B cell (primary cell): ENCODE measurements around the gene KCNJ18. TPM values are rescaled to one million over a fixed set of nuclear protein-coding genes. Genes with fewer than 3 reads are reported as not detected.
"Not testable (repeated sequence)": the region's sequence is repeated elsewhere in the genome, so short reads cannot be mapped to it uniquely, and the experiment has no call there.

Experiments
- ATAC-seq: fragments of 200-7000 bp; cut with Tn5 transposase; one replicate; pipeline ENCODE4 v1.10.0; 2021; ENCODE audit warnings: low read depth, mild to moderate bottlenecking, moderate number of reproducible peaks, moderate library complexity
- CTCF ChIA-PET: fragments of 350-600 bp; sonication (Branson Sonifier 250); formaldehyde crosslinking; loops from one replicate; lab custom pipeline; 2021; ENCODE audit warnings: antibody characterized with exemption, inconsistent platforms; lab: Charles Lee
- POLR2A ChIA-PET: fragments of 350-600 bp; sonication (Branson Sonifier 250); formaldehyde crosslinking; loops from one replicate; lab custom pipeline; 2021; ENCODE audit warnings: antibody characterized with exemption; lab: Charles Lee
- DNase-seq: peaks from one replicate; pipeline ENCODE4 v3.0.0; 2013
- H2AFZ ChIP-seq: 2 replicates; pipeline ENCODE4 v1.6.1; 2012; ENCODE audit warnings: mild to moderate bottlenecking, low read depth, low read length; ENCODE audit not compliant: insufficient read depth, poor library complexity, severe bottlenecking
- H3K27ac ChIP-seq, 2 donors: 1 replicate in 1 of 2; 2 replicates in 1 of 2; pipeline ENCODE4 v1.5.1; 2012 to 2013; ENCODE audit warnings: low read length in 2 of 2, mild to moderate bottlenecking in 2 of 2, moderate library complexity in 1 of 2
- H3K27me3 ChIP-seq, 4 experiments: fragments of 200-600 bp in 1 of 4; sonication (generic) in 1 of 4; replicated peaks in 1 of 4; 1 replicate in 2 of 4; 2 replicates in 2 of 4; pipeline versions ENCODE4 v1.6.1 to v1.7.0; 2013 to 2016; ENCODE audit warnings: low read length in 3 of 4, mild to moderate bottlenecking in 2 of 4, mixed read lengths in 1 of 4, moderate library complexity in 1 of 4; ENCODE audit not compliant: insufficient read depth in 4 of 4, control insufficient read depth in 3 of 4; ENCODE audit errors: control extremely low read depth in 1 of 4
- H3K36me3 ChIP-seq, 2 experiments: replicated peaks in 1 of 2; 1 replicate in 1 of 2; 2 replicates in 1 of 2; pipeline versions ENCODE4 v1.6.1 to v1.7.1; 2013; ENCODE audit warnings: low read length in 1 of 2; ENCODE audit not compliant: insufficient read depth in 2 of 2, control insufficient read depth in 1 of 2; ENCODE audit errors: control extremely low read depth in 1 of 2, extremely low read depth in 1 of 2
- H3K4me1 ChIP-seq, 2 donors: fragments of 200-600 bp in 1 of 2; sonication (generic) in 1 of 2; 1 replicate in 1 of 2; 2 replicates in 1 of 2; pipeline versions ENCODE4 v1.5.1 to v1.6.1; 2013 to 2017; ENCODE audit warnings: low read length in 2 of 2; ENCODE audit not compliant: control insufficient read depth in 2 of 2, insufficient read depth in 2 of 2
- H3K4me2 ChIP-seq: replicated peaks from 2 replicates; pipeline ENCODE3; 2012; ENCODE audit warnings: mild to moderate bottlenecking, low read depth, low read length; ENCODE audit not compliant: poor library complexity, severe bottlenecking
- H3K4me3 ChIP-seq, 5 experiments: fragments of 200-600 bp in 1 of 5; sonication (generic) in 1 of 5; 1 replicate in 3 of 5; 2 replicates in 2 of 5; pipeline versions ENCODE4 v1.5.1 to v1.7.0; 2011 to 2016; ENCODE audit warnings: low read length in 4 of 5, mild to moderate bottlenecking in 4 of 5, low read depth in 2 of 5, control low read depth in 1 of 5, moderate library complexity in 1 of 5; ENCODE audit not compliant: insufficient read depth in 1 of 5; ENCODE audit errors: control extremely low read depth in 1 of 5, extremely low read depth in 1 of 5
- H3K79me2 ChIP-seq: fragments of 200-600 bp; sonication (generic); one replicate; pipeline ENCODE4 v1.6.0; 2016; ENCODE audit warnings: low read length; ENCODE audit not compliant: control insufficient read depth, insufficient read depth
- H3K9ac ChIP-seq: fragments of 200-600 bp; sonication (generic); 2 replicates; pipeline ENCODE4 v1.6.1; 2017; ENCODE audit warnings: mild to moderate bottlenecking, low read length, moderate library complexity
- H3K9me3 ChIP-seq, 3 donors: one replicate each; pipeline versions ENCODE4 v1.6.1 to v1.7.1; 2013; ENCODE audit warnings: low read length in 2 of 3; ENCODE audit not compliant: control insufficient read depth in 2 of 3, insufficient read depth in 1 of 3; ENCODE audit errors: control extremely low read depth in 1 of 3
- H4K20me1 ChIP-seq: 2 replicates; pipeline ENCODE4 v1.6.0; 2012; ENCODE audit warnings: mild to moderate bottlenecking, low read length; ENCODE audit not compliant: insufficient read depth, control insufficient read depth, poor library complexity, severe bottlenecking
- H3K27ac Mint-ChIP-seq: one replicate; pipeline ENCODE4 v1.8.0; 2021; ENCODE audit warnings: mixed read lengths
- H3K27me3 Mint-ChIP-seq: one replicate; pipeline ENCODE4 v1.8.0; 2021; ENCODE audit warnings: mixed read lengths
- H3K4me1 Mint-ChIP-seq: one replicate; pipeline ENCODE4 v1.8.0; 2021; ENCODE audit warnings: mixed read lengths
- H3K4me3 Mint-ChIP-seq: one replicate; pipeline ENCODE4 v1.8.0; 2021; ENCODE audit warnings: mixed read lengths
- H3K9me3 Mint-ChIP-seq: one replicate; pipeline ENCODE4 v1.8.0; 2022; ENCODE audit warnings: mixed read lengths; ENCODE audit not compliant: insufficient read depth
- EZH2 ChIP-seq: IDR thresholded peaks from 2 replicates; pipeline ENCODE4 v1.6.1; 2012; ENCODE audit warnings: borderline replicate concordance, low read depth, mild to moderate bottlenecking, moderate library complexity, low read length; ENCODE audit not compliant: insufficient read depth, poor library complexity, severe bottlenecking
- WGBS: methylation state at CpG from one replicate; pipeline ENCODE4 v1.1.5; 2013; ENCODE audit warnings: missing lambda C conversion rate; ENCODE audit not compliant: insufficient coverage; 5-methylcytosine and 5-hydroxymethylcytosine counted together
- intact Hi-C: fragments of 100-400 bp; cut with micrococcal nuclease; formaldehyde crosslinking; loops from one replicate; pipeline ENCODE4 v1.10.0; 2022
- polyA plus RNA-seq: library from polyadenylated mRNA; depleted of rRNA; stranded (reverse); fragments of >200 nt; gene quantifications from 2 replicates; pipeline ENCODE4 v1.2.3, GENCODE V29; 2012
- total RNA-seq, 2 donors: library from RNA; stranded (reverse); fragments of 120-200 nt in 1 of 2; gene quantifications; 1 replicate in 1 of 2; 2 replicates in 1 of 2; pipeline versions ENCODE4 v1.2.3 to v1.2.4, GENCODE V29; 2013 to 2022
- TF ChIP-seq, protein P1 (sequence below): fragments of 200-600 bp; IDR thresholded peaks from one replicate; pipeline ENCODE4 v1.8.0; 2022; ENCODE audit warnings: antibody characterized with exemption, mild to moderate bottlenecking

KCNJ18 gene
- total and polyA plus RNA-seq, 2 donors (not counting 1 experiment from before 2014, with no cell fraction given): not detected

DNA sequence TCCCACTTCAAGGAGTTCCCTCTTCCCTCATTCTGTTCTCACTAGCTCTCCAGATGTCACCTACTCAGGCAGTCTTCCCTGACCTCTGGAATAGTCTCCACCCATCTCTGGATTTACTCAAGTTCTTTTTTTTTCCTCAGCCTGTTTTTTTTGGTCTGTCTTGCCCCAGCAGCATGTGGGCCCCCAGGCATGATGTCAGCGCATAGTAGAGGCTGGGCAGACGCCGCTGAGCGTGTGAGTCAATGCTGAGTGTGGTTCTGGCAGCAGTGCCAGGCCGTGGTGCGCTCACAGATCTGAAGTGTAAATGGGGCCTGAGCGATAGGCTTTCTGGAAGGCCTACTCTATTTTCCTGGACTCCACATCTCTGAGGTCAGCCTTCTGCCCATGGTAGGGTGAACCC lies 2.7 kb upstream of the KCNJ18 start:
- no peak overlapping the region for H3K27ac Mint-ChIP-seq

GRCh38 chr17:21690811-21691210 lies 1.5 kb upstream of the KCNJ18 start:
- DNase-seq, ATAC-seq, H3K36me3 ChIP-seq, H3K4me1 ChIP-seq, POLR2A ChIA-PET, intact Hi-C loops, H3K4me2 ChIP-seq, H3K4me3 ChIP-seq, H3K9me3 Mint-ChIP-seq, H3K9ac ChIP-seq, CTCF ChIA-PET, H2AFZ ChIP-seq, H3K79me2 ChIP-seq, H3K4me3 Mint-ChIP-seq, H4K20me1 ChIP-seq, H3K4me1 Mint-ChIP-seq, H3K27me3 Mint-ChIP-seq, H3K27ac Mint-ChIP-seq, H3K27ac ChIP-seq, H3K27me3 ChIP-seq: not testable (repeated sequence)
- H3K9me3 ChIP-seq: peaks cover 0 to 36% (median 0%) of the 10 kb centered on the region in 3 donors
- 64% methylated on average over 2 of the region's 2 CpGs for WGBS

More for the DNA sequence above, 2.7 kb upstream of the KCNJ18 start:
- H3K4me3 Mint-ChIP-seq: no peak overlapping the region
- TF ChIP-seq, protein P1, sequence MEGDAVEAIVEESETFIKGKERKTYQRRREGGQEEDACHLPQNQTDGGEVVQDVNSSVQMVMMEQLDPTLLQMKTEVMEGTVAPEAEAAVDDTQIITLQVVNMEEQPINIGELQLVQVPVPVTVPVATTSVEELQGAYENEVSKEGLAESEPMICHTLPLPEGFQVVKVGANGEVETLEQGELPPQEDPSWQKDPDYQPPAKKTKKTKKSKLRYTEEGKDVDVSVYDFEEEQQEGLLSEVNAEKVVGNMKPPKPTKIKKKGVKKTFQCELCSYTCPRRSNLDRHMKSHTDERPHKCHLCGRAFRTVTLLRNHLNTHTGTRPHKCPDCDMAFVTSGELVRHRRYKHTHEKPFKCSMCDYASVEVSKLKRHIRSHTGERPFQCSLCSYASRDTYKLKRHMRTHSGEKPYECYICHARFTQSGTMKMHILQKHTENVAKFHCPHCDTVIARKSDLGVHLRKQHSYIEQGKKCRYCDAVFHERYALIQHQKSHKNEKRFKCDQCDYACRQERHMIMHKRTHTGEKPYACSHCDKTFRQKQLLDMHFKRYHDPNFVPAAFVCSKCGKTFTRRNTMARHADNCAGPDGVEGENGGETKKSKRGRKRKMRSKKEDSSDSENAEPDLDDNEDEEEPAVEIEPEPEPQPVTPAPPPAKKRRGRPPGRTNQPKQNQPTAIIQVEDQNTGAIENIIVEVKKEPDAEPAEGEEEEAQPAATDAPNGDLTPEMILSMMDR: no peak
- TF ChIP-seq EZH2: no peak
- H3K27me3 Mint-ChIP-seq: no peaks in the 10 kb centered on the region
- H3K79me2 ChIP-seq: no peaks in the 10 kb centered on the region
- no peaks in the 10 kb centered on the region for H3K4me1 ChIP-seq
- H3K9ac ChIP-seq: no peak overlapping the region
- H3K4me3 ChIP-seq: no peak overlapping the region
- ATAC-seq (no peak), DNase-seq (no peak)
- H2AFZ ChIP-seq: no peak overlapping the region
- WGBS: 97% methylated on average over 5 of the region's 7 CpGs
- no peaks in the 10 kb centered on the region for H3K27me3 ChIP-seq
- no peak overlapping the region for H3K27ac ChIP-seq
- no peaks in the 10 kb centered on the region for H3K9me3 Mint-ChIP-seq
- CTCF ChIA-PET: no interaction called here
- H3K9me3 ChIP-seq: peaks cover 0 to 41% (median 0%) of the 10 kb centered on the region in 3 donors
- no peaks in the 10 kb centered on the region for H3K36me3 ChIP-seq
- no peak overlapping the region for H3K4me2 ChIP-seq
- H3K4me1 Mint-ChIP-seq: no peaks in the 10 kb centered on the region
- POLR2A ChIA-PET: no interaction called here
- intact Hi-C loops: no loop called here
- H4K20me1 ChIP-seq: no peaks in the 10 kb centered on the region

GRCh38 chr17:21691481-21691880 lies 842 bp upstream of the KCNJ18 start:
- H3K9ac ChIP-seq, H3K4me2 ChIP-seq, POLR2A ChIA-PET, ATAC-seq, H3K27ac Mint-ChIP-seq, H3K4me3 ChIP-seq, DNase-seq, CTCF ChIA-PET, H3K4me3 Mint-ChIP-seq, H3K27ac ChIP-seq, H3K36me3 ChIP-seq, H4K20me1 ChIP-seq, H3K27me3 Mint-ChIP-seq, intact Hi-C loops, H2AFZ ChIP-seq, H3K9me3 Mint-ChIP-seq, H3K4me1 Mint-ChIP-seq, H3K27me3 ChIP-seq, H3K4me1 ChIP-seq, H3K79me2 ChIP-seq: not testable (repeated sequence)
- 100% methylated on average over 2 of the region's 6 CpGs for whole genome bisulfite sequencing
- peaks cover 0 to 36% (median 0%) of the 10 kb centered on the region in 3 donors for H3K9me3 ChIP-seq
